Activated CD8-positive, alpha-beta memory T cell treated with anti-CD3 and anti-CD28 coated beads, Interleukin-2, amount 50 U/mL, for 48 hours (primary cell): ENCODE results near the gene ZNF23.
A peak's percentile ranks its signal among the peaks of the same experiment; 100 is the strongest.

Experiments used
- DNase-seq: peaks from one replicate; pipeline ENCODE4 v3.0.0-alpha.2; 2020

The ZNF23 gene

DNA sequence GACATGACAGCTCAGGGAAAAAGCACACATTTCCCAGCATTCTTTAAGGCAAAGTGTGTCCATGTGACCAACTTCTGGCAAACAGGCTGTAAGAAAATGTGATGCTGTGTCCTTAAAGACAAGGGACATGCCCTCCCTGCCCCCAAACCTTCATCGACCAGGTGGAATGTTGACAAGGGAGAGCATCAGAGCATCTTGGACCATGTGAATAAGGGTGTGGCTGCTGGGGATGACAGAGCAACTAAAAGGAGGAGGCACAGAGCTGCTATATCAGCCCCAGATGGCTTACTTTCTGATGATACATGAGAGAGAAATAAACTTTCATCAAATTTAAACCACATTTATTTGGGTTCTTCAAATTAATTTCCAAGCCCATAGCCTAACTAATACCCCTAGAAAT, 2.2 kb upstream of the ZNF23 start:
- DNase-seq: no peak

DNA sequence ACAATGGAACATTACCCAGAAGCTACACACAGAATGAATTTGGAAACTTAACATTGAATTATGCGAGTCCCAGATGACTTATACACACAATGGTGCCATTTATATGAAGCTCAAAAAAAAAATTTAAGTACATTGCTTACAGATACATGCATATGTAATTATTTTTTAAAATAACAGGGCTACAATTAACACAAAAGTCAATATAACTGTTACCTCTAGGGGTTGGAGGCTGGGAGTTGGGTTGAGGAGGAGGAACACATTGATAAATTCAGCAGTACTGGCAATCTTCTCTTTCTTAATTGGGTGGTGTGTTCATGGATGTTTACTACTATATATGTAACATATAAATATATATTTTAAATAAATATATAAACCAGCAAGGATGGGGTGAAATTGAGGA, 1.1 kb downstream of the ZNF23 start:
- no peak for DNase-seq

DNA sequence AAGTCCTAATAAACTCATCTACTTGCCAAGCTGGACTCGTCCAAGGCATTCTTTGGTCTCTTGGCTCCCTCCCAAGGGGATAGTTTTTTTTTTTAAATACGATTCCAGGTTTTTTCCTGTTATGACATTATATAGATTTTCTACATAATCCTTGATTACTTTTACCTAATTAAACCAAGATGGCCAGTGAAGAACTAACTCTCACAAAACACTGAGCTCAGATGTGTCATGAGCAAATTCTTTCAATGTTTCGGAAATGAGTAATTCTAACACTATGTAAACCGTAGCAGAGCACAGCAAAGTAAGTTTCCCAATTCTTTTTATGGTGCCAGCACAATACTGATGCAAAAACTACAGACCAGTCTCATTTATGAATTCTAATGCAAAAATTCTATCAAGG, 1.8 kb downstream of the ZNF23 start:
- no peak for DNase-seq

DNA sequence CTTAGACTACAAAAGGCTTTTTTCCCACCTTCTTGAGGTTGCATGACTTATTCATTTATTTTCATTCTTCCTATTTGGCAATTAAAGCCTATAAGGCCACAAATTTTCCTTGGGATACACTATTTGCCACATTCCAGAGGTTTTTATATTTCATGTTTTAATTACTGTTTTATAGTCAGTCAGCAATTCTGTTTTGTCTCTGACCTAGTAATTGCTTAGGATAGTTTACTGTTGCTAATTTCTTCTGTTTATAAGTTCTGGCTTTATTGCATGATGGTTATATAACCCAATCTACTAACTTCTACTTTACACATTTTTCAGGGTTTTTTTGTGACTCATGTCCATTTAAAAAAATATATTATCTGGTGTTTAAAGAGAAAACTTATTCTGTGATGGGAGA, 2.5 kb downstream of the ZNF23 start:
- no peak for DNase-seq

DNA sequence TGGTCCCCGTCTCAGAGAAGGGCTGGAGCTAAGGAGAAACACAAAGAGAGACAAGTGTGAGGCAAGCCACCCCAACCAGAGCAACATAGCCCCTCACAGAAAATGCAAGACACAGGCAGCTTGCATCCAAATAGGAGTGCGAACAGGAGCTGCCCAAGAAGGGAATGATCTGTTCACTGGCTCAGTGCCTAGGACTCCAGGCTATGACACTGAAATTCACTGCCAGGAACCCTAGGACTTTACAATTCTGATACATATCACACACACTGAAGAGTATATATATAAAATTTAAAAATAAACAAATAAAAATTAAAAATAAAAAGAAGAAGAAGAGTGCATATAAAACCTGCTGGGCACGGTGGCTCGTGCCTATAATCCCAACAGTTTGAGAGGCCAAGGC, 5.2 kb downstream of the ZNF23 start:
- DNase-seq: no peak

DNA sequence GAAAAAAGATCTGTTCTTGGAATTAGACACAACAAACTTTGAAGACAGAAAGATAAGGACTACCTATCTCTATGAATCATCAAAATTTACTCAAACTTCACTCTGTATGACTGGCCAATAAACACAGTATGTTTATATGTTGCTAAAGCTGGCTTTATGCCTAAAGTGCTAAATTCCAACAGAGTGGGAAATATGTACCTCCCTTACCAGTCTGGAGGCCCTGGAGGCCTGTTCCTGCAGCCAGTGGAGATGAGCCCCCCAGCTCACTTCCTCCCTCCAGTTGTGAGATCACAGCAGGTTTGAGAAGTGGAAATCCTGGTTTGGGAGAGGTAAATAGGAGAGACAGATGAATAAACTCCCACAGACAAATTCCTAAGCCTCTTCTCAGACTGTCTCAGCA, 9.0 kb downstream of the ZNF23 start:
- no peak for DNase-seq

DNA sequence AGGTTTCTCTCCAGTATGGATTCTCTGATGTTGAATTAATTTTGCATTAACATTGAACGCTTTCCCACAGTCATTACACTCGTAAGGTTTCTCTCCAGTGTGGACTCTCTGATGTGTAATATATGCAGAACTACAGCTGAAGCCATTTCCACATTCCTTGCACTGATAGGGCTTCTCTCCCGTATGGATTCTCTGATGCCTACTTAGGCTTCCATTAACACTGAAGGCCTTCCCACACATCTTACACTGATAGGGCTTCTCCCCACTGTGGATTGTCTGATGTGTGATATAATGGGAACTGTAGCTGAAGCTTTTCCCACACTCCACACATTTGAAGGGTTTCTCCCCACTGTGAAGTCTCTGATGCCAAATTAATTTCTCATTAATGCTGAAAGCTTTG, 13.0 kb downstream of the ZNF23 start:
- DNase-seq: no peak

DNA sequence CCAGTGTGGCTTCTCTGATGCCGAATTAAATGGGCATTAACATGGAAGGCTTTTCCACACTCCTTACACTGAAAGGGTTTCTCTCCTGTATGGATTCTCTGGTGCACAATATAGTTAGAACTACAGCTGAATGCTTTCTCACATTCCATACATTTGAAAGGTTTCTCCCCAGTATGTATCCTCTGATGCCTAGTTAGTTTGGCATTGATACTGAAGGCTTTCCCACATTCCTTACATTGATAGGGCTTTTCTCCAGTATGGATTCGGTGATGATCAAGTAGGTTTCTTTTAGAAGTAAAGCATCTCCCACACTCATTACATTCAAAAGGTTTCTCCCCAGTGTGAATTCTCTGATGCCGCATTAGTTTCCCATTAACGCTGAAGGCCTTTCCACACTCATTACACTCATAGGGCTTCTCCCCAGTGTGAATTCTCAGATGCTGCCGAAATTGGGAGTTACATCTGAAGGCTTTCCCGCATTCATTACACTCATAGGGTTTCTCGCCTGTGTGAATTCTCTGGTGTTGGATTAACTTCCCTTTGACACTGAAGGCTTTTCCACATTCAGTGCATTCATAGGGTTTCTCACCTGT, 13.7 kb downstream of the ZNF23 start:
- DNase-seq: no peak

DNA sequence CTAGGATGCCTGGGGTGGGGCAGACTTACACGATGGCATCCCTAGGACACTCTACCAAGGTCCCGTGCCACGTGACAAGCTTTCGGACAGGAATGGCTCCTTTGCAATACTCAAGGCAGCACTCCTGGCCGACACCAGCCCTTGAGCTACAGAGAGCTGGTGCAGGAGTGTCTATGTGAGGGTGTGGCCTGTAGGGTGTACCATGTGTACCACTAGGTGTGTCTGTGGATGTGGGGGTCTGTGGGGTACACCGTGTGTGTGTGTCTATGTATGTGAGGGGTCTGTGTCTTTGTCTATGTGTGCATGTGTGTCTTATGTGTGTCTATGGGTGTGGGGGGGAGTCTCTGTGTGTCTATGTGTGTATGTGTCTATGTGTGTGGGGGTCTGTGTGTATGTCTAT, 18.3 kb downstream of the ZNF23 start:
- no peak for DNase-seq

DNA sequence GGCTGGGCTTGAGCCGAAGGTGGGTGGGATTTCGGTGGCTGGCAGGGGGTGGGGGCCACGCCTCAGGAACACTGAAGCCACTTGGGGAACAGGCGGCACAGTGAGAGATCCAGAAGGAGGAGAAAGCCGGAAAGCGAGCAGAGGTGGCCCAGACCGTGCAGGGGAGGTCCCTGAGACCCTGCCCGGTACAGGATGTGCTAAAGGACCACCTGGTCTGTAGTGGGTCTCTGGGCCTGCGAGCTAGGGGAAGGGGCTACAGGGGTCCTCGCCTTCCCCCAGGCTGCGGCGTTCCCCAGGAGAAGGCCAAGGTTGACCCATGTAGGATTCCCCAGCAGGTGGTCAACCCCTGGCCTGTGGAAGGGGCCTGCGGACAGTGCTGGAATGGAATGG, 20.0 kb downstream of the ZNF23 start, which contains the start of gene TLE7:
Gene TLE7, minus strand, starts transcription at position 4 of the 390 bp plus-strand sequence. CDS start 8,730 bp downstream, outside the sequence.
- no peak for DNase-seq

DNA sequence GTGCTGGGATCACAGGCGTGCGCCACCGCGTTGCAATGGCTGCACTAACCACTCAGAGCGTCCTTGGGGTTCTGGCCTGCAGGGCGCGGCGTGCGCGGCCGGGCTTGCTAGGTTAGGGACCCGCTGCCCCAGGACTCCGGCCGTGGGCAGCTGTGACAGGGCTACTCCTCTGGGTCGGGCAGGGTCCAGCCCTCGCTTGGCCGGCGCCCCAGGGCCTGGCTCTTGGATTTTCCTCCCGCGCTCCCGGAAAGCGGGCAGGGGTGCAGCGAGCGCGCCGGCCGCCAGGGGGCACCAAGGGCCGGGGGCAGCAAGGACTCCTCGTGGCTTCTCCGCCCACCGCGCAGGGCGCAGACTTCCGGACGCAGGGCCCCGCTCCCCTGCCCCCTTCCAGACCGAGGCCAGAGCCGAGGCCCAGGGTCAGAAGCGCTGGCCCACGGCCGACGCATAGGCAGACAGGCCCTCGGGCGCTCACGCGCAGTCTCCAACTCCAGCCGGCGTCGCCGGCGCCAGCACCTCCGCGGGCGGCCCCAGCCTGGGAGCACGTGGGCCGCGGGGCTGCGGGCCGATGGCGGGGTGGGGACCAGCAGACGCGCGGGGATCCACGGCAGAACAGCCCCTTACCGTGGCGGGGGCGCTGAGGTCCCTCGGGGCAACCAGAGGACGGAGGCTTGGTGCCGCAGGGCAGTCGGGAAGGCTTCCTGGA, 20.5 kb downstream of the ZNF23 start:
- DNase-seq: peak; percentile 73

DNA sequence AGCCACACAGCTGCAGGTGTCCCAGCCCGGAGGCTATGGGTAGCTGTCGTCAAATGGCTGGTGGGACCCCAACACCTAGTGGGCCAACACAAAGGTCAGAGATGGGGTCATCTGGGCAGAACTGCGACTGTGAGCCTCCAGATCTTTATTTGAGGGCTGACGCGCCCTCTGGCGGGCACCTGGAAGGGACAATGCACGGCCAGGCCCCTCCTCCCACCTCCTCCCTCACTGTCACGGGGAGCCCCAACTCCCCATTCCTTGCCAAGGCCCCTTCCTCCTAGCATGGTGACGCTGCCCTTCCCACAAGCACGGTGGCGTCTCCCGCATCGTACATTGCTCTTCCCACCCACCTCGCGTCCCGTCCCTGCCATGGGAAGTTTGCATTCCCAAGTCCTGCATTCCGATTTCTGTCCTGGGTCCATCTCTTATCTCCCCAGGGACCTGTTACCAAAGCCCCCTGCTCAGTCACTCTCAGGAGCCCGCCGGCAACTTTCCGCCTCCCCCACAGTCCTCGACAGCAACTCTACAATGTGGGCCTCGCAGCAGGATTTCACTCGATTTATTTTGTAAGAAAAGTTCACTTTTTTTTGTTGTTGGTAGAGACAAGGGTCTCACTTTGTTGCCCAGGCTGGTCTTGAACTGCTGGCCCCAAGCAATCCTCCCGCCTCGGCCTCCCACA, 21.2 kb downstream of the ZNF23 start:
- peak; percentile 57 for DNase-seq

DNA sequence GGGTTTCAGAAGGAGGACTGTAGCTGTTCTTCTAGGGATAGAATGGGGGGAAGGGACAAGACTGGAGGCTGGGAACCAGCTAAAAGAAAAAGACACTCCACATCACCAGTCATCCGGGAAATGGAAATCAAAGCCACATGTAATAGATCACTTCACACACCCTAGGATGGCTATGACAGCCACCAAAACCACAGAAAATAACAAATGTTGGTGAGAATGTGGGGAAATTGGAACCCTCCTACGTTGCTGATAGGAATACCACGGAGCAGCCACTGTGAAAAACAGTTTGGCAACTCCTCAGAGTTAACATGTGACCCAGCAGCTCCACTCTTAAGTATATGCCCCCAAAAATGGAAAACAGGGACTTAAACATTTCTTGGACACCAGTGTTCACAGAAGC, 22.5 kb downstream of the ZNF23 start:
- no peak for DNase-seq

DNA sequence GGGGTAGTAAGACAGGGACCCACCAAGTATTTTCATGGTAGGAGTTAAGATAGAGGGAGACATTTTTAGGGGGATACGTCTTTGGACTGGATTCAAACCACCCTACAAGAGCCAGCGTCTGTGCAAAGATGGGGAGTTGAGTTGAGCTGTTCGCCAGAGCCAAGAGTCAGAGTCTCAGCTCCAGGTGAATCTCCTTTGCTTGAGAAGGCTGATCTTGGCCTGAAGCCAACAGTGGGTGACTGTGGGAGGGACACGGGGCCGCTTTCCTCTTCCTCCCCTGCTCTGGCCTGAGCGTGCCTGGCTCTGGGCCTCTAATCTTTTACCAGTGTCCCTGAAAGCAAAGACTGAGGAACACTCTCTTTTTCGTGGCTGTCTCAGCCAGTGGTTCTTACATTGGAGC, 25.6 kb downstream of the ZNF23 start:
- DNase-seq: no peak

DNA sequence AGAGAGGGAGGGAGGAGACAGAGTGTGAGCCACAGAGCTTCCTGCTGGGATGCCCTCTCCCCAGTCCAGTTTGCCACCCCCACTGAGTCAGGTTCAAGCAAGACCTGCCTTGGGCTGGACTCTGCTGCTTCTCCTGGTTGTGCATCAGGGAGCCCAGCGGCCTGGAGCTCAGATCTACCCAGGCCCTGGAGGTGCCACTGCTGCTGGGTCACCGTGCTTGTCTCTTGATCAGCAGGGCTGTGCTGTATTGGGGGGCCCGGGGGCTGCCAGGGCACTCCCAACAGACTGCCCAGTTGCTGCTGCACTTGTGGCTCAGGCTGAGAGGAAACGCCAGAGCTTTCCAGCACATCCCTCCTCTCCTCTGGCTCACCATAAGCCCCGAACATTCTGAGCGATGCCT, 29.1 kb downstream of the ZNF23 start:
- DNase-seq: no peak

DNA sequence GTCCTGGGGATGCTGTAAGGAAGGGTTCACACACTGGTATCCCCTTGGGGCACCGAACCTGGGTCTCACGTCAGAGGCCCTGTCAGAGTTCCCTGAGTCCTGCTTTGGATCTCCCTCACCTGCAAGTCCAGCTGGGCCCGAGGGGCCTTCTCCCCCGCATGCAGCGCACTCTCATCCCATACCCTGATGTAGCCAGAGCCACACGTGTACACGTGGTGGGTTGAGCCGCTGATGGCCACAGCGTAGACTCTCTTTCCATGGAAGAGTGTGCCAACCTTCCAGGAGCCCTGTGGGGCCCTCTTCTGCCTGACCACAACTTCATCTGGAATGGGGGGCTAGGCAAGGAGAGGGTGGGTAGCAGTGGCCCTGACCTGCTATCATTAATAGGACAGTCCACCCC, 30.1 kb downstream of the ZNF23 start:
- DNase-seq: no peak

DNA sequence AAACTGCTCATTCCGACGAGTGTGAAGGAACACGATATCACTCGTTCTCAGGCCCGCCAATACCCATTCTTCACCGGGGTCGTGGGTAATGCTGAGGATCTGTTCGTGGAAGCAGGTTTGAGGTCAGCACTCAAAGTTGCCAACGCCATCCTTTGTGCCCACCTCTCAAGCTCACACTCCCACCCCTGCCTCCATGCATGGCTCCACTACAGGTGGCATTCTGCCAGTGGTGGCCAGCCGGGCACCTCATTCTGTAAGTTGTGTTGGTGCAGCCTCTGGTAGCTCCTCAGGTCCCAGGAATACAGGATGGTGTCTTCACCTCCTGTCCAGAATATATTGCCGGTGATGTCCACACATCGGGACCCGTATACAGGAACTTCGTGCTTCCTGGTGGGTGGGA, 30.9 kb downstream of the ZNF23 start:
- DNase-seq: no peak

DNA sequence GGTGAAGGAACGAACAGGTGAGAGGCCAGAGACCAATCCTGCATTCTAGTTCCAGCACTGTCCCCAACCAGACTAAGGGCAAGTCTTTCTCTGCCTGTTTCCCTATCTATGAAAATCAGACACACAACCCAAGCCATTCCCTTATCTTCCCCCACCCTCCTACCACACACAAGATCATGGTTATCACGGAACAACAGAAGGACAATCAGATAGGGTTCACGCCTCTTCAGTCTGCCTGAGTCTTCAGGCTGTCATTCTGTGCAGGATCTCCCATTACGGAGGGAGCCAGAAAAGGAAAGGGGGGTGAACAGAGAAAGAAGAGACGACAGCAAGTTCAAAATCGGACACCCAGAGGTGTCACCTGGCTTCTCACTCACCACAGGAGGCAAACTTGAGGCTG, 31.3 kb downstream of the ZNF23 start:
- DNase-seq: no peak

DNA sequence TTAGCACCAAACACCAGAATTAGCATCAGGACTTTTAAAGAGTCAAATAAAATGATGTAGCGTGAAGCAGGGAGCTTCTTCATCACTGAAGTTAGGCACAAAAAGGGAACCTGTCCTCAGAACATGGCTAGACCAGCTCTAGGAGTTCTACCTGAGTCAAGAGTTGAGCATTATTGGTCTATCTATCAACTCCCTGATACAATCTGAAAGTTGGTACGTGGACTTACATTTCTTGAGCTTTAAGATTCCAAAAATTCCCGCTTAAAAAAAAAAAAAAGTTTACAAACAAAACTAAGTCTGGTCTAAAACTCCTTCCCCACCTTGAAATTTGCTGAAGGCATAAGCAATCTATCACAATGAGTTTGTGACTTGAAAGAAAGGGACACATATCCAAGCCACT, 32.5 kb downstream of the ZNF23 start:
- no peak for DNase-seq

DNA sequence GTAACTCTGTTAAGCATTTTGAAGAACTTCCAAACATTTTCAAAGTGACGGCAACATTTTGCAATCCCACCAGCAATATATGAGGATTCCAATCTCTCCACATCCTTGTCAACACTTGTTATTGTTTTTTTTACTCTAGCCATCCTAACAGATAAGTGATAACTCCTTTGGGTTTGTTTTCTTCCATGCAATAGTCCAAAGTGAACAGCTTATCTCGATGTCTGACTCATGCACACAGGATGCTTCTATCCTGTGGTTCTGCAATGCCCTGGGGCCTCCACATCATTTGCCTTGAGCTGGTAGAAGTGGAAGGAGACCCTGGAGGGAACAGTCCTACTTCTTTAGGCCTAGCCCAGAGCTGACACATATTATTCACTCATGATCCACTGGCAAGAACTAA, 33.2 kb downstream of the ZNF23 start:
- DNase-seq: no peak

DNA sequence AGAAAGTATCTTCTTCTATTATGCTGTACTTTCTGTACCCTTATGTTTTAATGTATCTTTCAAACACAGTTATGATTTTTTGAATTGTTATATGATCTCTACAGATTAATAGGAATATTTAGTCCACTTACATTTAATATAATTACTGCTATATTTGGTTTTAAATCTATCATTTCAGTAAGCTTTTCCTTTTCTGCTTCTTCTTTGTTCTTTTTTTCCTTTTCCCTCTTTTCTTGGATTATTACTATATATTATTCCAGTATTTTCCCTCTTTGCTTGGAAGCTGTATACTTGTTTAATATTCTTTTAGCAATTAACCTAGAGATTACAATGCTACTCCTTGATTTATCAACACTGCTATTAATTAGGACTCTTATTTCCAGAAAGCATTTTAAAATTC, 33.7 kb downstream of the ZNF23 start:
- DNase-seq: no peak

DNA sequence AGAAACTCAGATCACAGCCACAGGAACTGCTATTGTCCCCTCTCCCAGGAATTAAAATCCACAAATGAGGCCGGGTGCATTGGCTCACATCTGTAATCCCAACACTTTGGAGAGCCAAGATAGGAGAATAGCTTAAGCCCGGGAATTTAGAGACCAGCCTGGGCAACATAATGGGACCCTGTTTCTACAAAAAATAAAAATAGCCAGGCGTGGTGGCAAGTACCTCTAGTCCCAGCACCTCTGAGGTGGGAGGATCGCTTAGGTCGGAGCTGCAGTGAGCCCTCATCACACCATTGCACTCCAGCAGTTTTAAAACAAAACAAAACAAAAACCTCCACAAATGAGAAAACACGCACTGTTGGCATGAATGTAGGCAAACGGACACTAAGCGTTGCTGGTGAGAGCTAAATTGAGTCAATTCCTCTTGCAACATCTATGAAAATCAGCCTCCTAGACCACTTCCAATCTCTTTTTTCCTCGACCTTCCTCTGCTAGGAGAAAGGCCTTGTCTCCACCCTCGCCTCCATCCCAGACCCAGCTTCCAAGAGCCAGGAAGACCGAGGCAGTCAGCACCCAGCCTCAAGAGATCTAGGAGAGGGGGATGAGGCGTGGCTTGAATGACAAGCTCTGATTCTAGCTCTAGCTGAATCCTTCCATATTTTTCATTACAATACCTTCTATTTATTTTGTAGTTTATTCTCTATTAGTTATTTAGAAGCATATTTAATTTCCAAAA, 35.0 kb downstream of the ZNF23 start:
- DNase-seq: no peak

DNA sequence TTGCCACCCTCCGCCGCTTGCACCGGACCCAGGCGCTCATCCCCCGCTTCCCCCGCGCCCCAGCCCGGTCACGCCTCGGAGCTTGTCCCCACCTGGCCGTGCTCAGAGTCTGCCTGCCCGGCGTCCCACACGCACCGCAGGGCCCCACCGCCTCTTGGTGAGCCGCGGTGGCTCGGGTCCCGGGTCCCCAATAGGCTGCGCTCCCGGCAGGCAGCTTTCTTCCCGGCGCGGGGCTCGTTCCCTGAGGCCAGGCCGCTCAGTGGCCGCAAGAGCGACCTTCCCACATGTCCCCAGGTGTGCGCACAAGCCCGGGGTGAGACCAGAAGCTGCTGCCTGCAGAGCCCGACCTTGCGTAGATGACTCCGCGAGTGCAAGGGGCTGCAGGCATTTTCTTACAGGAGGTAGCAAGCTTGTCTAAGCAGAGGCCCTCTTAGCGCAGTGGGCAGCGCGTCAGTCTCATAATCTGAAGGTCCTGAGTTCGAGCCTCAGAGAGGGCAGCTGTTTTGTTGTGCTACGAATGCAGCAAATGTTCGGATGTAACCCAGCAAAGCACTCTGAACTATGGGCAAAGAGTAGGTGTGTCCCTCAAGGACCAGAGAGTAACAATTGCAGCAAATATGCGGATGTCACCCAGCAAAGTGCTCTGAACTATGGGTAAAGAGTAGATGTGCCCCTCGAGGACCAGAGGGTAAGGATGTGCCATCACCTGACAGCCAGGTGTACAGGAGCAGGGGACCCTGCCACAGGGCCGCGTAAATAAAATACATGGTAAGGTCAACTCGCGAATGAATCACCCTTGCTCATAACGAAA, 35.8 kb downstream of the ZNF23 start:
- DNase-seq: peak; percentile 85
